ENCODE data around the gene SCN1A. TPM values are rescaled to one million over a fixed set of nuclear protein-coding genes. Genes with fewer than 3 reads are reported as not detected.

The SCN1A gene
- total and polyA plus RNA-seq, 2 of the 4 experiments (the other 2 are of a cell fraction), result under 0.01 TPM; not detected in 1

DNA sequence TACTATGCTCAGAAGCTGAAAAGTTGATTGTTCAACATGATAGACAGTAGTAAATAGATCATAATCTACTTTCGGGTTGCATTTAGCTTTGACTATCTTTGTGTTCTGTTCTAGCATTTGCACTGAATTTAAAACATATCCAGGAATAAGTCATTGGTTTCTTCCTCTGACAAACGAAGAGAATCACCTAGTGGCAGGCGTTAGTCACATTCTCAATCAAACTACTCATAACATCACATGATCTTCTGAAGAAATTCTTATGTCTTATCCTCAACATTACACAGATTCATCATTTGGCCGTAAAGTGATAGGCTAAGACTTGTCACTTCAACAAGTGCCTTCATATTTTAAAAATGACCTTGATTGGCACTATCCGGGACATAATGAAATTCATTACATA, 110.6 kb downstream of the SCN1A start:
- no peak for DNase-seq
- Histone ChIP-seq H4K91ac (ENCODE audit: insufficient read depth, low read depth, low read length) (no peak overlapping the region), H3K9me1 (ENCODE audit: insufficient read depth, low read length) (no peaks in the 10 kb centered on the region), H3K27ac (ENCODE audit: insufficient read depth, low read length) (no peak overlapping the region), H2AK5ac (ENCODE audit: low read depth, low read length) (no peak overlapping the region), H3K4me3 (ENCODE audit: insufficient read depth, low read depth, low read length) (no peak overlapping the region), H2BK20ac (ENCODE audit: low read depth, low read length) (no peak overlapping the region), H4K20me1 (ENCODE audit: insufficient read depth, low read length) (no peaks in the 10 kb centered on the region), H3K23ac (ENCODE audit: low read depth, low read length) (no peak overlapping the region), H3K9ac (ENCODE audit: low read depth, low read length) (no peak overlapping the region), H3K27me3 (ENCODE audit: control insufficient read depth, insufficient read depth, low read length) (peaks cover 1% of the 10 kb centered on the region; the same call in 1 of the 2 replicates), H3K4ac (ENCODE audit: low read depth, low read length) (no peak overlapping the region), H2BK5ac (ENCODE audit: low read depth, low read length, poor library complexity, severe bottlenecking) (no peak overlapping the region), H3K4me1 (ENCODE audit: control insufficient read depth, insufficient read depth, low read length) (no peaks in the 10 kb centered on the region), H3K79me1 (ENCODE audit: low read depth in 1 of 2, low read length in 2 of 2) (no peaks in the 10 kb centered on the region), H2BK120ac (ENCODE audit: low read depth, low read length) (no peak overlapping the region), H3K56ac (ENCODE audit: extremely low read depth, insufficient read depth, low read length) (no peak overlapping the region), H3K9me3 (ENCODE audit: control insufficient read depth, insufficient read depth, low read length) (no peaks in the 10 kb centered on the region), H4K5ac (ENCODE audit: low read depth, low read length) (no peak overlapping the region), H4K8ac (ENCODE audit: low read depth in 2 of 2, low read length in 2 of 2) (no peak overlapping the region), H3K4me2 (ENCODE audit: low read depth, low read length) (no peak overlapping the region), H2BK15ac (ENCODE audit: low read depth, low read length) (no peak overlapping the region), H3K18ac (ENCODE audit: low read depth, low read length) (no peak overlapping the region), H3K14ac (replicated peaks; ENCODE audit: low read depth, low read length) (no peak overlapping the region), H2AK9ac (replicated peaks; ENCODE audit: low read depth, low read length, poor library complexity) (no peak overlapping the region), H2AFZ (replicated peaks; ENCODE audit: low read length, poor library complexity) (no peak overlapping the region), H3K36me3 (ENCODE audit: control insufficient read depth, insufficient read depth, low read length) (no peaks in the 10 kb centered on the region)
- dilution Hi-C loops (cut with HindIII; ENCODE audit: low sequenced_read_pairs, unreplicated experiment), result no loop called here
- in situ Hi-C loops (cut with MboI; ENCODE audit: low sequenced_read_pairs), result no loop called here
- ChIA-PET POLR2A (ENCODE audit: unreplicated experiment) (no interaction called here), CTCF (no interaction called here)
- intact Hi-C loops (cut with micrococcal nuclease), result no loop called here
- WGBS, 2 experiments (ENCODE audit: extremely low coverage in 2 of 2, insufficient read length in 1 of 2), result 40% methylated on average over 1 of the region's 5 CpGs; no CpG with 5 or more reads in 1 of the 2 experiments
- no TSS peak for BruUV-seq (replicated peaks)
- TF ChIP-seq BHLHE40 (IDR thresholded peaks at IDR 0.05; ENCODE audit: low read depth, low read length), result no peak
- ATAC-seq (ENCODE audit: low read depth), result no peak
